ENCODE data around the gene HOXB2.
A peak's percentile ranks its signal among the peaks of the same experiment; 100 is the strongest.
"Not testable (repeated sequence)": the region's sequence is repeated elsewhere in the genome, so short reads cannot be mapped to it uniquely, and the experiment has no call there.

The HOXB2 gene

GRCh38 chr17:48537316-48537715 lies 7.6 kb downstream of the HOXB2 start:
- no peak for TF ChIP-seq CTCF (IDR thresholded peaks at IDR 0.05)
- no peak for DNase-seq
- Mint-ChIP-seq H3K36me3 (ENCODE audit: low read depth) (peaks cover 29% of the 10 kb centered on the region), H3K9me3 (no peaks in the 10 kb centered on the region), H3K27ac (no peak overlapping the region), H3K4me1 (peaks cover 67% of the 10 kb centered on the region), H3K27me3 (ENCODE audit: low read depth, poor library complexity) (peaks cover 15% of the 10 kb centered on the region), H3K4me3 (no peak overlapping the region)

DNA sequence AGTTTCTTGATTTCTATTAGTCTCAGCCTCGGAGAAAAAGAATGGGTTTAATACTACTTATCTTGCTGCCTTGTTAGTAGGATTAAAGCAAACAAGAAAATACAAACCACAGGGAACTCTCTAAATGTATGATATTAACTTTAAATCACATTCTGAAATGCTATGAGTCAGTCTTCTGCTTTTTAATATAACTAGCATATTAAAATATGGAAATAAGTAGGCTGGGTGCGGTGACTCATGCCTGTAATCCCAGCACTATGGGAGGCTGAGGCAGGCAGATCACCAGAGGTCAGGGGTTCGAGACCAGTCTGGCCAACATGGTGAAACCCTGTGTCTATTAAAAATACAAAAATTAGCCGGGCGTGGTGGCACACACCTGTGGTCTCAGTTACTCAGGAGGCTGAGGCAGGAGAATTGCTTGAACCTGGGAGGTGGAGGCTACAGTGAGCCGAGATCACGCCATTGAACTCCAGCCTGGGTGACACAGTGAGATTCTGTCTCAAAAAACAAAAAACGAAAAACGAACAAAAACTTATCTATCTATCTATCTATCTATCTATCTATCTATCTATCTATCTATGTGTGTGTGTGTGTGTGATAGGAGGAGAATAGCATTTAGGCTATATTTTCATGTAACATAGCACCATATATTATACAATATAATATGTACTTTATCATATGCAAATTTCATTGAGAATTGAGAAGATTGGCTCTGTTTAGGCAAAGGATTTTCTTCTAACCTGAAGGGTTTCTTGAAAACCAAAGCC lies 8.9 kb downstream of the HOXB2 start:
- H3K36me3 Mint-ChIP-seq (ENCODE audit: low read depth): peaks cover 17% of the 10 kb centered on the region

DNA sequence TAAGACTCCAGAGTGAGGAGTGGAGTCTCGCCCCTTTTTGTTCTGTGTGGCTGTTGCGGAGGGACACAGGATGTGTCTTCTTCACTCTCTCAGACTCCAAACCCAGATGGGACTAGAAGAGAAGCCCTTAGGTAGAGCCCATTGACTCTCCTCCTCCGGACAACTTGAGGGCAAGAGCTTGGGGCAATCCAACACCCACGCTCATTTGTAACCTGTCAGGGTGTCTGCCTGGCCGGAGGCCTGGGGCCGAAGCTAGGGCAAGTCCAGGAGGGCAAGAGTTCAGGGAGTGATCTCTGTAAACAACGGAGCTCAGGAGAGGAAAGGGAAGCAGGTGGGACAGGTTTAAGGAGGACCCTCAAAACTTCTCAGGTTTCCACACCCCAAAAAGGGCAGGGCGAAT lies 12.6 kb downstream of the HOXB2 start:
- Mint-ChIP-seq H3K4me3 (peak overlapping the region; percentile 93), H3K27ac (peak overlapping the region; percentile 68), H3K36me3 (ENCODE audit: low read depth) (peaks cover 10% of the 10 kb centered on the region), H3K4me1 (peaks cover 78% of the 10 kb centered on the region), H3K9me3 (no peaks in the 10 kb centered on the region), H3K27me3 (ENCODE audit: low read depth, poor library complexity) (peaks cover 11% of the 10 kb centered on the region)
- peak; percentile 40 for DNase-seq
- no peak for TF ChIP-seq CTCF (IDR thresholded peaks at IDR 0.05)

More for the DNA sequence above, 8.9 kb downstream of the HOXB2 start:
- not testable (repeated sequence) for H3K27ac Mint-ChIP-seq; H3K9me3 Mint-ChIP-seq; H3K4me3 Mint-ChIP-seq; DNase-seq; H3K27me3 Mint-ChIP-seq (ENCODE audit: low read depth, poor library complexity)
- H3K4me1 Mint-ChIP-seq: peaks cover 74% of the 10 kb centered on the region

GRCh38 chr17:48530887-48531272 lies 14.0 kb downstream of the HOXB2 start, which contains the start of gene HOXB1:
Gene HOXB1 (minus strand): TSS chr17:48531011. CDS start chr17:48530904, 107 bp downstream.
- Mint-ChIP-seq H3K36me3 (ENCODE audit: low read depth) (no peaks in the 10 kb centered on the region), H3K9me3 (no peaks in the 10 kb centered on the region), H3K4me3 (peak within 1 kb of the TSS; percentile 93), H3K27me3 (ENCODE audit: low read depth, poor library complexity) (peaks cover 11% of the 10 kb centered on the region), H3K4me1 (peaks cover 78% of the 10 kb centered on the region), H3K27ac (peak within 1 kb of the TSS; percentile 100)
- peak; percentile 64 for DNase-seq
- TF ChIP-seq CTCF (IDR thresholded peaks at IDR 0.05): no peak

DNA sequence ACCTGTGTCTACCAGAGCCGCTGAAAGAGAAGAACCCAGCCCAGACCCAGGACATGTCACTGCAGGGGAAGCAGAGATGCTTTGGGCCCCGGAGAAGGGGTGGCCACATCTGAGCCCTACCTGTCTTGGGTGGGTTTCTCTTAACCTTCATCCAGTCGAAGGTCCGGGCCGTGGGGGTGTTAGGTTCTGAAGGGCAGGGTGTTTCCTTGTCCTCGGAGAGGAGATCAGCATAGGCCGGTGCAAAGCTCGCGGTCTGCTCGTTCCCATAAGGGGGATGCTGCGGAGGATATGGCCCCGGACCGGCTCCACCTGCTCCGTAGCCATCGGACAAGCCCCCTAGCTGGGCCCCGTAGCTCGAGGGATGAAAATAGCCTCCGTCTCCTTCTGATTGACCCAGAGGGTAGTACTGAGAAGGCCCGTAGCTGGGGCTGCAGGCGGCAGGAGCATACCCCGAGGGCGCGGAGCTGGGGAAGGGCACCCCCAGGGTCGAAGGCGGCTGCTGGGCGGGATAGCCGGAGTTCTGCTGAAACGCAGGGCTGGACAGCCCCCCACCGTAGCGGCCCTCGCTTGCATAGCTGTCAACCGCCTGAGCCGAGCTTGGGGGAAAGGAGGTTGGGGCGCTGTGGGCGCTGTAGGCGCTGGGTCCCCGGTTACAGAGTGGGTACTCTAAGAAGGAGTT lies 14.6 kb downstream of the HOXB2 start:
- Mint-ChIP-seq H3K27ac (peak overlapping the region; percentile 100), H3K4me3 (peak overlapping the region; percentile 93), H3K27me3 (ENCODE audit: low read depth, poor library complexity) (peaks cover 11% of the 10 kb centered on the region), H3K36me3 (ENCODE audit: low read depth) (no peaks in the 10 kb centered on the region), H3K9me3 (no peaks in the 10 kb centered on the region), H3K4me1 (peaks cover 84% of the 10 kb centered on the region)
- TF ChIP-seq CTCF (IDR thresholded peaks at IDR 0.05): no peak
- peak; percentile 48 for DNase-seq

DNA sequence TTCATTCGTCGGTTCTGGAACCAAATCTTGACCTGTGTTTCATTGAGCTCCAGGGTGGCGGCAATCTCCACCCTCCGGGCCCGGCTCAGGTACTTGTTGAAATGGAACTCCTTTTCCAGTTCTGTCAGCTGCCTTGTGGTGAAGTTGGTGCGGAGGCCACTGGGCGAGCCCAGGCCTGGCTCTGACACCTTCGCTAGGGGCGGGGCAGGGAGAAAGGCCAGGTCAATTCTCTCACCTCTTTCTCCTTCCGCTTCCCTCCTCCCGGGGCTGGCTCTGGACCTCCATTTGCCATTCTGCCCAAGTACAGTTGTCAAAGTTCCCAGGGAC lies 15.3 kb downstream of the HOXB2 start:
- Mint-ChIP-seq H3K4me3 (peak overlapping the region; percentile 93), H3K36me3 (ENCODE audit: low read depth) (no peaks in the 10 kb centered on the region), H3K27ac (peak overlapping the region; percentile 100), H3K9me3 (no peaks in the 10 kb centered on the region), H3K4me1 (peaks cover 91% of the 10 kb centered on the region), H3K27me3 (ENCODE audit: low read depth, poor library complexity) (peaks cover 11% of the 10 kb centered on the region)
- DNase-seq: peak; percentile 43
- no peak for TF ChIP-seq CTCF (IDR thresholded peaks at IDR 0.05)
